ENCODE data around the gene ENOX1.

Gene ENOX1

DNA sequence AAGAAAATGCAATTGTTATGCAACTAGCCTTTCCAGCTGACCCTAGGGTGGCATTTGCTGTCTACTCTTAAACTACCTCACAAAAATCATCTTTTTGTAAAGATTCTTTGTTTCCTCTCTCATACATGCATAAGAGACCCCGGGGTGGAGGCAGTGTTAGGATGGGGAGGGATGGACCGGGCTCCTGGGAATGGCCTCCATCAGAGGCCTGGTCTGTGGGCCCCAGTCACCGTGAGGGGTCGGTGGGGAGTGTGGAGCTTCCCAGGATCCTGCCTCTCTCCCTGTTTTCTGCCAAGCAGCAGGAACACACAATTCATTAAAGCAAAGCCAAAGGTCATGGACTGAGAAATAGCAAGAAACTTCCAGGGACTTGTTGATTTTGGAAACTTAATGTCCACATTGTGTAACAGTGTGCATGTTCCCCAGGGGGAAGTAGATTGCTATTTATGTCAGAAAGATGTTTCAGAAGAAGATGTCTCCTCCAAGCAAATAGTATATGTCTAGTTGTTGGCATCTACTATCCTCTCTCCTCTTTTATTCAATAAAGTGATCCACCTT is 241.4 kb downstream of the ENOX1 start:
- DNase-seq (ENCODE audit: low read depth) = no peak

DNA sequence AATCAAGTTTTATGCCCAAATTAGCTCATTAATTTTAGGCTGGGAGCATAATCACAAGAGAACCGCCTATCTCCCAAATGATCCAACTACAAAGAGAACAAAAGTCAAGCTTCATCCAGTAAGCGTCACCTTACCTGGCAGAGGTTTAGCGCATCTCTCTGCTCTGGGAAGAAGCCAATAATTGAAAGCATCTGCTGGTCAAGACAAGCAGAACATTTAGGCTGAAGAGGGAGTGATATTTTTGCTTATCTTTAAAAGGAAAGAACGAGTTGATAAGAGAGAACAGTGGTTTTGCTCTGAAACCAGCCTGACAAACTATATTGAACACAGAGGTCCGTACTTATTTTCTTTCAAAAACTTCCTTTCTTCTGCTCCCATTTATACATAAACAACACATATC is 242.1 kb downstream of the ENOX1 start:
- DNase-seq (ENCODE audit: low read depth) = no peak

DNA sequence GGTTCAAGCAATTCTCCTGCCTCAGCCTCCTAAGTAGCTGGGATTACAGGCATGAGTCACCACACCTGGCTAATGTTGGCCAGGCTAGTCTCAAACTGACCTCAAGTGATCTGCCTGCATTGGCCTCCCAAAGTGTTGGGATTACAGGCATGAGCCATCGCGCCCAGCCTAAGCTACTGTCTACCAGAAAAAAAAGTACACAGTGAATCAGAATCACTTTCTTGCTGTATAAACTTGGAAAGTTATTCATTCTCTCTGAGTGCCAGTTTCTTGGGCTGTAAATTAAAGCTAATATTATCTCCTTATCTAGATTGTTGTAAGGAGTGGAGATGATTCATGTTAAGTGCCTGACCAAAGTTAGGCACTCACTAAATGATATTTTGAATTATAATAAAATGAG is 242.8 kb downstream of the ENOX1 start:
- DNase-seq (ENCODE audit: low read depth) = no peak

DNA sequence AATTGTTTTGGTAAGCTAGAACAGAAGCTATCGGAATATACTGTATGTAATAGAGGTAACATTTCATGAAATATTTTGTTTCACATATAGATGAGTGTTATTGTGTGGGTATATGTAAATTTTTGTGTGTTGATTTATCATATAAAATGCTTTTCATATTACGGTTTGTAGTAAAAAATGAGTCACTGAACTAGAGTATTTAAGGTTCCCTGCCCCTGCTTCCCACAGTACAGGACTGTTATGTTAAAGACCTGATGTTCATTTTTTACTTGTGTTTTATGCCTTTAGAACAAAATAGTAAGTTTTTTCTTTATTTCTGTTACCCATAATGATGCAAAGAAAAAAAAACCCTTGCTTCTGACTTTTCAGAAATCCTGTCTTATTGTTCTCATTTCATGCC is 243.4 kb downstream of the ENOX1 start:
- DNase-seq (ENCODE audit: low read depth) = no peak

DNA sequence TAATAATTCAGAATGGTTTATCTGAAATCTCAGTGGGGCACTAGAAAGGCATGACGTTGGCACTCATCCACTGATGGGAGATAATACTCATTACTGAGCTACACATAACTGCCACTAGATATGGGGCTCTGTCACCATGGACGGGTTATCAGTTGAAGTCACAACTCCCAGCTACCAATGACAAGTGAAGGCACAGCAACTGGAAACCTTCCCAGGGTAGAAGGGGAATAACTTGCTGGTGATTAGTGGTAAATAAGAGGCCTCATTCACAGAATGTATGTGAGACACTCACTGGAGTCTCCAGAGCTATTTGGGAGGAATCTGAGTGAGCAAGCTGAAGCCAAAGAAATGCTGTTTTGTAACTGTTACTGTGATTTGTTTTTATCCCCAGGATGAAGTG is 249.6 kb downstream of the ENOX1 start:
- no peak for DNase-seq (ENCODE audit: low read depth)

DNA sequence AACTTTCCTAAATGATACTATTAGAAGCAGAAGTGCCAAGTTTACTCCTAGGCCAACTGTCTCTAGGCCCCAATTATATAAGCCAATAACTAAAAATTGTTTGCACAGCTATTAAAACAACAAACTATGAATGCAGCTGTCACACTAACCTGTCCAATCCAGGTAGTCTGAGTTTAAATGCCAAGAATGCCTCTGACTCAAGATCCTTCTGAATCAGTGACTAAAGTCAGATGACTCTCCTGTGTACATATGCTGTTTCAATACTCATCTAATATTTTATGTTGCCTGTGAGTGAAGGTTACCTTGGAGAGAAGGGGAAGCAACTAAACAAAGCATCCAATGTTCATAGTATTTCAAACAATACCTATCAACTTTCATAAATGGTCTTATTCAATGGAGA is 257.0 kb downstream of the ENOX1 start:
- no peak for DNase-seq (ENCODE audit: low read depth)

DNA sequence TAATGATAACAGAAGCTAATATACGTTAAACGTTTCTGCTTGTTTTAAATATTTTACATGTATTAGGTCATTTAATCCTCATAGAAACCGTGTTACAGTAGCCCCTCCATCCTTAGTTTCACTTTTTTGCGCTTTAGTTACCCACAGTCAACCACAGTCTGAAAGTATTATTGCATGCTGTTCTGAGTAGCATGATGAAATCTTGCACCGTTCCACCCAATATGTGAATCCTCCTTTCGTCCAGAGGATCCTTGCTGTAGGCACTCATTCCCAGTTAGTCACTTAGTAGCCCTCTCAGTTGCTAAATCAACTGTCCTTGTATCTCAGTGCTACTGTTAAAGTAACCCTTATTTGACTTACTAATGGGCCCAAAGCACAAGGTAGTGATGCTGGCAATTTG is 257.8 kb downstream of the ENOX1 start:
- no peak for DNase-seq (ENCODE audit: low read depth)

DNA sequence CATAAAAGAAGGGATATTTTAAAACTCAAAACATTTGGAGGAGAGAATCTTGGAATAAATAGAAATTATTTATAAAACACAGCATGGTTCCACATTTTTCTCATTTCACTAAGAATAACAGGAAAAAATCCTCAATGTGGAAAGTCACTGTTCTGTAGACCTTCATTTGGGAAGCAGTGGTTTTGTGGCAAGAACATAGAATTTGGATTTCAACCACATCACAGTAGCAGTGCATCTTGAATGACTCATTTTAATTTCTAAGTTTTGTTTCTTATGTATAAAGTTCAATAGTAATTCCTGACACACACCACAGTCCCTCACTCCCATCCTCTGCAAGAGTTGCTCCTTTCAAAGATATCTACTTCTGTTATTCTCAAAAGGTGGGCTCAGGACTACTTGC is 264.0 kb downstream of the ENOX1 start:
- DNase-seq (ENCODE audit: low read depth) = no peak

DNA sequence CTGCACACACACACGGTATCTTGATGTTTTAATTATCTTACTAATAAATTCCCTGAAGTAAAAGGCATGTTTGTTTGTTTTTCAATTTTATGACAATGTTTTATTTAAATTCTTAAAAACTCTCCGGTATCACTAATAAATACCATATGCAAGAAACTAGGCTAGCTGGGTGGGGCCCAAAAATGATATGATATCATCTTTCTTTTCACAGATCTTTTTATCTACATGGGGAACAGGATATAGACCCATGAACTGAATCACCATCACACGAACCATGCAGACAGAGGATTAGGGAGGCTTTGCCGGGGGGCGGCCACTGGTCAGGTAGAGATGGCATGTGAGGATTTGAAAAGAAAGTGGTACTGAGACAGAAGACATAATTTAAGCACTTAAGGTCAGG is 266.4 kb downstream of the ENOX1 start:
- DNase-seq (ENCODE audit: low read depth) = no peak

DNA sequence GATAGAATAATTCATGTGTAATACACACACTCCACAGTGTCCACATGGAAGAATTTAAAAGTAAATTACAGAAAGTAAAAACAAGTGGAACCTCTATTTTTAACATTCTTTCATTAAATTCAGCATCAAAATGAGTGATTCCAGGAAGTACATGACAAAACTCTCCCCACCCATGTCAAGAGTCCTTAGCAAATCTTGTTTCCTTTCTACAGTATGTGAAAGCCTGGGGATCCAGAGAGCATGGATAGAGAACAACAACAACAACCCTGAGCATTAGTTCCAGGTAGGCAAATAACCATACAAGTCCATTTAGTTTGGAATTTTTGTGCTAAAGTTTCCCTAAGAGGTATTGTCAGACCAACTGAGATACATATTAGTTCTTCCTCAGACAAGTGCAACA is 267.9 kb downstream of the ENOX1 start:
- no peak for DNase-seq (ENCODE audit: low read depth)

DNA sequence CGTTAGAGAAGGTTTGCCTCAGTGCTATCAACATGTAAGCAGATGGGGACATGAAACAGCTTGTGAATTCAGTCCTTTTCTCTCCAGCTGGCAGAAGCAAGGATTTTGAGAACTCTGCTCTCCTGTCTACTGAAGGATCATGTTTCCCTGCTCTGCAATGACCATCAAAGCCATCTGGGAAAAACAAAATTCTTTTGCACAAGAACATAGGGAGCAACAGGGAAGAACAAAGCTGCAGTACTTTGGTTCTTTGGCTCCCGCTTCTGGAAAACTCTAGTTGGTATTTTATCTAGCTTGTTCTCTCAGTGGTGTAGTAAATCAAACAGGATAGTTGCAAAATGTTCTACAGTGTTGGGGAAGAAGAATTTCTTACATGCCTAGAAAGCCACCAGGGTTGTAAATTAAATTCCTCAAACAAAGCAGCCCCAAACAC is 270.4 kb downstream of the ENOX1 start:
- DNase-seq (ENCODE audit: low read depth) = no peak

DNA sequence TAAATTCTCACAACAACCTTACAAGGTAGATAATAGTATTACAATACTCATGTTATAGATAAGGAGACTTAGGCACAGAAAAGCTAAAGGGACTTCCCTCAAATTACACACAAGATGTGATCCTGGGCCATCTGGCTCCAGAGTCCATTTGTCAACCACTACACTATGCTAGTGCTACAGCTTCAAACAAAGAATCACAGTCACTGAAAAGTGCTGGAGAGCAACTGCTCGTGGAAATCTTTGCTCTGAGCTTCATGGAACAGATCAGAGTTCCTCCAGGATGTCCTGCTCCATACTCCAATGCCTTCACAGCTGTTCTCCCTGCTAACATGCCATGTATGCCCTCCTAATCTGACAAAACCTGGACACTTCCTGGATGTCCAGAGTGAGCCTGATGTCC is 271.2 kb downstream of the ENOX1 start:
- DNase-seq (ENCODE audit: low read depth) = no peak

DNA sequence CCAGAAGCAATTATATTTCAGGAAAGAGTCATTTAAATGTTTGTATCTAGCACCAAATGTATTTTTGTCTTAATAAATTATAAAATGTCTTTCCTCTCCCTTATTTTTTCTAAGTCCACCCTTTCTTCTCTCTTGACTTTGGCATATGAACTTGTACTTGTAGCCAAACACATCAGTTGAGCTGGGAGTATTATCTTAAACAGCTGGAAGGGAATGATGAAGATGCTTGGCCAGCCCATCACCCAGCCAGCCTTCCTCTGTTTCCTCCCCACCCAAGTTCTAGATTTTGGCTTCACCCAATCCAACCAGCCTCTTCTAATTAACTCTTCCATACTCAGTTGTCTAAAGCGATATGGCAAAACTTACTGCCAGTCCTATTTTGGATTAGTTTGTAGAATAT is 272.5 kb downstream of the ENOX1 start:
- DNase-seq (ENCODE audit: low read depth) = no peak

DNA sequence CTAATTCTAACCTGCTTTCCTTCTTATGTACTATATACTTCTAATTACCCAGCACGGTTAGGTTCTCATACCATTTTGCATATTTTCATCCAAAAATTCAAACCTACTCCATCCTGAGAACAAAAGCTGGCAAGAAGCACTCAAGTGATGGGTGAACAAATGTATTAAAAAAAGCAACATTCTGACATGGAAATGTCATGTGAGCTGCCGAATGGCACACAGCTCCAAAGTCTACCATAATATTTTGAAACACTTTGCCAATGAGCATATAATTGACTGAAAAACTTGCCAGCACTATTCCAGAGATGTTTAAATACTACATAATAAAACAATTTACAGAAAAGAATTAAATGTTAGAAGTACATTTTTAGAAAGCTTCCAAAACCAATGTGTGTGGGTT is 274.6 kb downstream of the ENOX1 start:
- DNase-seq (ENCODE audit: low read depth) = no peak

DNA sequence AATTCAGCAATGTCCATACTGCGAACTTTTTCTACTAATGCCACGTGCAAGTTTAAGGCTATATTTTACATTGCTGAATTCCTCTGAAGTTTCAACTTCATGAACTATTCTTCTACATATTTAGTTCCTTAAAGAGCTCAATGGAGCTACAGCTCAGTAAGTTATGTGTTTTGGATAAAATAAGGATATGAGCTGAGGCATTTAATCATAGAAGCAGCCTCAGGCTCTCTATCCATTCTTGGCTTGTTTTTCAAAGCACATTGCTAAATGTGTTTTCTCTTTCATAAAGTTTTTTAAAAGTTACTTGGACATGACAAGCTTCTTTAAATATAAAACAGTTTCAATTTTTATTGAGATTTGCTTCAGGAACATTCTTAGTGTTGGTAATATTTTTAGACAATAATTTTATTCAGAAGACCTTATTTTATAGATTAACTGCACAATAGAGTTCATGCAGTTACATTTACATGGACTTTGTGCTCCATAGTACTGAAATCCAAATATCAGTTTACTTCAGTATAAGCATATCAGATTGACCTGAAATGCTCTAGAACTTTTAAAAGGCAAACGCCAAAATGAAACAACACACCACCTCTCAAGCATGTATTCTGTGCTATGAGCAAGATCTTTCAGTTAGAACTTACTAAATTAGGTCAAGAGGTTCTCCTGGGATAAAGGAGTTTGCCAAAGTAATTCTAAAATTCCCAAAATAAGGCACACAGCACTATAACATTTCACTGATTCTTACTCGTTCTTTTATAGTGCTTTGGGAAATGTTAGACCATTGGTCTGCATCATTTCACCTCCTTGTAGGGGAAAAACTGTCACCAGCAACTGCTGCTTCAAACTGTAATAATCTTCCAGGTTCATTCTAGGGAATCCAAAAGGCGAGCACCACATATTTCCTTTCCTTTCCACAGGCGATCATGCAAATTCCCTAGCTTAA is 275.5 kb downstream of the ENOX1 start:
- no peak for DNase-seq (ENCODE audit: low read depth)

DNA sequence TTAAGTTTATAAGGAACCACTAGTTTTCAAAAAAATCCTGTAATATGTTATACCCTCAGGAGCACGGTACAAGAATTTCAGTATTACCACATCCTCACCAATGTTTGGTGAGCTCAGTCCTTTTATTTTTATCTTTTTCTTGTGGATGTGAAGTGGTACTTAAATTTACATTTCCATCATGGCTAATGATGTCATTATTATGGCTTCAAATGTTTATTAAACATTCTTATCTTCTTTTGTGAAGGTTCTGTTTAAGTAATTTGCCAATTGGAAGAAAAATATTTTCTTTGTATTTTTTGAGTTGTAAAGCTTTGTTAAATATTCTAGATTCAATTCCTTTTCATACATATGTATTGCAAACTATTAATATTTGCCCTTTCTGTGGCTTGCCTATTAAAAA is 291.0 kb downstream of the ENOX1 start:
- DNase-seq (ENCODE audit: low read depth) = no peak

DNA sequence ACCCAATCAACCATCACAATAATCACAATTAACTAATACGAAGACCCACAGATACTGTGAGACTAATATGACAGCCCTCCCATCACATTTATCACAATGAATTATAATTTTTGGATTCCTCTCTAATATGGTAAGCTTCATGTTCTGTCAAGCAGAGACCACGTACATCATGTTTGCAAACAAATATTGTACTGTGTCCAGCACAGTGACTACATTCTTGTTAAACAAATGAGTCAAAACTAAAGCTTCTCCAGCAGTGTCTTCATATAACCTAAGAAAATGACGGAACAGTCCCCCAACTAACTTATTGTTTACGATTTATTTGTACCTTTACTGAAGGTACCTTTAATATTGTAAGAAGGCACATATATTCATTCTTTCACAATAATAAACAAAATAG is 292.6 kb downstream of the ENOX1 start:
- no peak for DNase-seq (ENCODE audit: low read depth)

DNA sequence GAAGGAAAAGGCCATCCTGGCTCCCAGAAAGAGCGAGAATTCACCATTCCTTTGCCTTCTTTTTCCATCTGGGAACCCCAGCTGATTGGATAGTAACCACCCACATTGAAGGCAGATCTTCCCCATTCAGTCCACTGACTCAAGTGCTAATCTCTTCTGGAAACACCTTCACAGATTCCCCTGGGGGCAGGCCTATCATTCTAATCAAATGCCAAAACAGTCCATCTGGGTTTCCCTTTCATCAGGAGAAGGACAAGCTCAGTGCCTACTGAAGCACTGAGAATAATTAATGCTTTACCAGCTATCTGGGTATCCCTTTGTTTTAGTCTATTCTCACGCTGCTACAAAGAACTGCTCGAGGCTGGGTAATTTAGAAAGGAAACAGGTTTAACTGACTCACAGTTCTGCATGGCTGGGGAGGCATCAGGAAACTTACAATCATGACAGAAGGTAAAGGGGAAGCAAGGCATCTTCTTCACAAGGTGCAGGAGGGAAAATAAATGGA is 293.2 kb downstream of the ENOX1 start:
- DNase-seq (ENCODE audit: low read depth) = no peak

DNA sequence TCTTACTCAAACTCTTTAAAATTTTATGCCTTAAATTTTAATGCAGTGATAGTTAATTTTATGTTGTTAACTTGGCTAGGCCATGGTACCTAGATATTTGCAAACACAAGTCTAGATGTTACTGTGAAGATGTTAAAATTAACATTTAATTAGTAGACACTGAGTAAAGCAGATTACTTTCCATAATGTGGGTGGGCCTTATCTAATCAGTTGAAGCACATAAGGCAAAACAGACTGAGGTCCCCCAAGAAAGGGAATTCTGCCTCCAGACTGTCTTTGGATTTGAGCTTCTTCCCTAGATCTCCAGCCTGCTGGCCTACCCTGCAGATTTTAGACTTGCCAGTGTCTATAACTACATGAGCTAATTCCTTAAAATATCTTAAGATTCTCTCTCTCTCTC is 294.0 kb downstream of the ENOX1 start:
- no peak for DNase-seq (ENCODE audit: low read depth)

DNA sequence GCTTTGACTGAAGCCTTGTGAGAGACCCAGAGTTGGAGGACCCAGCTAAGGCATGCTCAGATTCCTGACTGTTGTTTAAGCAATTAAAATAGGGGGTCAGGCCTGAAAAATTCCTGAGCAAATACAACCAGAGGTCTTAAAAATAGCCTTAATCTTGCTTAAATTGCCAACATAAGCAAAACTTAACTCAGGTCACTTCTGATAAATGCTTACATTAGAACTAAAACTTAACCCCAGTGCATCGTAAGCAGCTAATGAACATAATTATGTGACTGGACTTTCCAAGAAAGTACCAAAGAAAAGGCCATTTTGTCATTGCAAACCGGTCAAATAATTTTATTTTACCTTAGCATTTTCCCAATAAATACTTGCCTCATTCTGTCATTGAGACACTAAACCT is 294.5 kb downstream of the ENOX1 start:
- DNase-seq (ENCODE audit: low read depth) = no peak

DNA sequence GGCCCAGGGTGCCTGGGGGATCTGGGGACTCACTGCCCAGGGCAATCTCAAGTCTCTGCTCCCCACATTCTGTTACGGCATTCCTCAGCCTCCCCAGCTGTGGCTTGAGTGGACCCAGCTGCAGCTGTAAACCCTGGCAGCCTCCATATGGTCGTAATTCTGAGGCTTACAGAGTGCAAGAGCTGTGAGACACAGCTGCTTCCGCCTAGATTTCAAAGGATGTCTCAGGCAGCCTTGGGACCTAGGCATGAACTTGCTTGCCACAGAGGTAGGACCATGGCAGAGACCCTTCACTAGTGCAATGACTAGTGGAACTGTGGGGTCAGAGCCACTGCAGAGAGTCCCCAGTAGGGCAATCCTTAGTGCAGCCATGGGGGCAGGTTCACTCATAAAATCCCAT is 297.5 kb downstream of the ENOX1 start:
- no peak for DNase-seq (ENCODE audit: low read depth)

DNA sequence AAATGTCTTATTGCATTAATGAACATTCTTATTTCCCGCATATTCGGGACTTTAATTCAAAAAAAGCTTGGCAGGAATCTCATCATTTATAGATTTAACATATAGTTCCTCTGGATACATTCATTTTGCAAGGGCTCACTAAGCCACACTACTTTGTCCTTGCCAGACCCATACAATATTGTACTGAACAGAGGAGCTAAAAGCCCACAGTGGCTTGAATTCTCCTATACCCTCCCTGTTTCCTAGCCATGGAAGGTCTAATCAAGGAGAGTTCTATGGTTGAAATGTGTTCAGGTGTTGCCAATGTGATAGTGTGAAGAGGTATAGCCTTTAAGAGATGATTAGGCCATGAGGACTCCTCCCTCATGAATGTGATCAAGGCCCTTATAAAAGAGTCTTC is 298.9 kb downstream of the ENOX1 start:
- no peak for DNase-seq (ENCODE audit: low read depth)

DNA sequence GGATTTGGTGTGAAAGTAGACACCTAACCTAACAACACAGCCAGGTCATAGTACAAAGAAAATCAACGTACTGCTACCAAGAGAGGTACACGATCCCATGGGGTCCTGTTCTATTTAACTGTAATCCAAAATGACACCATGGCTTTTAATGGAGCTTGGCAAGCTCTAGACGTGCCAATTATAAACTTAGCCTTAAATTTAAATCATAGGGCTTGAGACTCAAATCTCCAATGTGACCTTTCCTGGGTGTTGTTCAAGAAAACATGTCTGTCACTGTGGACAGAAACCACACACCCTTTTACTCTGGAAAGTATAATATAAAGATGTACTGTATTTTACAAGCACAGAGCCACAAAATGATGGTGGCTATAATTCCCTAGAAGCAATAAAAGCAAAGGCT is 299.3 kb downstream of the ENOX1 start:
- DNase-seq (ENCODE audit: low read depth) = no peak
